ENCODE results near the gene PLEKHA5.
A peak's percentile ranks its signal among the peaks of the same experiment; 100 is the strongest.

Gene PLEKHA5

DNA sequence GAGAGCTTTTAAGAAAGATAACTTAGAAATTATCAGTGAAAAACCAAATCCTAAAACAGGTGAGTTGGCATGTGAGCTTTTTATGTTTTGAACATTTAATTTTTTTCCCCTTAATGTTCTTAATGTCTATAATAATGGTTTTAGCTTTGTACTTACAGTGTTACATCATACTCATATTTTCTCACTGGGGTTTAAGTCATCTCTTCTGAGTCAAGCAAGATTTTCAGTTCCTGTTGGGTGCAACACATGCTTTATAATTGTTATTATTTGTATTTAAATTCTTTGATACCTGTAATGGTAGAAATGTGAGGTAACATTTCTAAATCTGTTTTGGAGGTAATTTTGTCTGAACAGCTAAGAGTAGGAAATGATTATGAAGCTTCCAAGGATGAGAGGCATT is 113.0 kb downstream of the PLEKHA5 start:
- in situ Hi-C loops (cut with MboI; ENCODE audit: low pct_unique_long_range_greater_than_20kb, low sequenced_read_pairs) = no loop called here

DNA sequence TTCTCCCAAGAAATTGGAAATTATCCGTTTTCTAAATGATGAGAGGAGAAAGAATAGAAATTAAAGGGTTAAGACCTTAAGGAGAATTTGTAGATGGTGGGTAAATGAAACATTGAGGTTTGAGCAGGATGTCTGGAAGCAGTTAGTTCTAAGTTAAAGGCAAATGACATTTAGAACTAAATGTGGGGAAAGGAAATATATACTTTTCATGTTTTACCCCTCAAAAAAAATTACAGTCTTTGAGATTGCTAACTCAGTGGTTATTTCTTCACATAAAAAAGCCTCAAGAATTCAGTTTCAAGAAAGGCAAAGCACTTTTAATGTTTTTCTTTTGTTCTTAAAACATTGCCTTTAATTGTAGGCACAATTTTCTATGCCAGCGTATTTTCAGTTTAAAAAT is 114.0 kb downstream of the PLEKHA5 start:
- in situ Hi-C loops (cut with MboI; ENCODE audit: low pct_unique_long_range_greater_than_20kb, low sequenced_read_pairs) = no loop called here
- DNase-seq = no peak

More for the DNA sequence above, 113.0 kb downstream of the PLEKHA5 start:
- DNase-seq = no peak

GRCh38 chr12:19244312-19244711 is 114.8 kb downstream of the PLEKHA5 start:
- in situ Hi-C loops (cut with MboI; ENCODE audit: low pct_unique_long_range_greater_than_20kb, low sequenced_read_pairs) = no loop called here
- peak; percentile 25 for DNase-seq

GRCh38 chr12:19245106-19245505 is 115.6 kb downstream of the PLEKHA5 start:
- in situ Hi-C loops (cut with MboI; ENCODE audit: low pct_unique_long_range_greater_than_20kb, low sequenced_read_pairs) = no loop called here

GRCh38 chr12:19245666-19246065 is 116.1 kb downstream of the PLEKHA5 start:
- no peak for DNase-seq
- in situ Hi-C loops (cut with MboI; ENCODE audit: low pct_unique_long_range_greater_than_20kb, low sequenced_read_pairs) = no loop called here

More at GRCh38 chr12:19245106-19245505, 115.6 kb downstream of the PLEKHA5 start:
- DNase-seq = peak; percentile 52

DNA sequence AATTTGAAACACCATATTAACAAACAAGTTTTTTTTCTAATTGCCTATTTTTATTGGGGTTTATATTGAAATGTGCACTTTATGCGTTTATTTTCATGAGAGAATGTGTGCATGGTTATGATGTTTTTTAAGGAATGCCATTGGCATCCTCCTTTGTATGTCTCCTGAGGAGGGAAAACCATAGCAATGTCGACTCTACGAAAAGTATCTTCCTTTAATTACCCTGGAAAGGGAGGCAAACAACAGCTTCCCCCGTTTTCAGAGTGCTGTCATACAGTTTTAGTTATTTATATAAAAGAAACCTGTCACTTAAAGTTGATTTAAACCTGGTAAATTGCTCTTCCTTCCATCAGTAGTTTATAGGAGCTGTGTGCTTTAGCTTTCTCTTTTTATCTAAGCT is 117.4 kb downstream of the PLEKHA5 start:
- no peak for DNase-seq
- in situ Hi-C loops (cut with MboI; ENCODE audit: low pct_unique_long_range_greater_than_20kb, low sequenced_read_pairs) = no loop called here

DNA sequence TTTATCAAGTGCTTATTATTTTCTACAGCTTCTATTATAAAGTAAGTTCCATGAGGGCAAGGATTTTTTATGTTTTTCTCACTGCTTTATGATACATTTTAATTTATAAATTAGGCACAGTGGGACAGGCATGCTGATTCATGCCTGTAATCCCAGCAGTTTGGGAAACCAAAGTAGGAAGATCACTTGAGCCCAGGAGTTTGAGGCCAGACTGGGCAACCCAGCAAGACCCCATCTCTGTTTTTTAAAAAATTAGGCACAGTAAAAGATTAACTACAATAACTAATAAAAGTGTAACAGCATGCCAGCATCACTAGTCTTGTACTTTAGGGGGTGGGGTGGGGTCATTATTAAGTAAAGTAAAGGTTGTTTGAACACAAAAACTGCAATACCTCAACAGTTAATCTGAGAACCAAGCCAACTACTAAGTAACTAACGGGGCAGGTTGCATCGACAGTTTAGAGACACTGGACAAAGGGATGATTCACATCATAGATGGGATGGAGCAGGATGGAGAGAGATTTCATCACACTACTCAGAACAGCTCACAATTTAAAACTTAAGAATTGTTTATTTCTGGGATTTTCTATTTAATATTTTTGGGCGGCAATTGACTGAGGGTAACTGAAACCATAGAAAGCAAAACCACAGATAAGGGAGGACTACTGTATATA is 119.5 kb downstream of the PLEKHA5 start:
- no peak for DNase-seq
- in situ Hi-C loops (cut with MboI; ENCODE audit: low pct_unique_long_range_greater_than_20kb, low sequenced_read_pairs) = no loop called here

DNA sequence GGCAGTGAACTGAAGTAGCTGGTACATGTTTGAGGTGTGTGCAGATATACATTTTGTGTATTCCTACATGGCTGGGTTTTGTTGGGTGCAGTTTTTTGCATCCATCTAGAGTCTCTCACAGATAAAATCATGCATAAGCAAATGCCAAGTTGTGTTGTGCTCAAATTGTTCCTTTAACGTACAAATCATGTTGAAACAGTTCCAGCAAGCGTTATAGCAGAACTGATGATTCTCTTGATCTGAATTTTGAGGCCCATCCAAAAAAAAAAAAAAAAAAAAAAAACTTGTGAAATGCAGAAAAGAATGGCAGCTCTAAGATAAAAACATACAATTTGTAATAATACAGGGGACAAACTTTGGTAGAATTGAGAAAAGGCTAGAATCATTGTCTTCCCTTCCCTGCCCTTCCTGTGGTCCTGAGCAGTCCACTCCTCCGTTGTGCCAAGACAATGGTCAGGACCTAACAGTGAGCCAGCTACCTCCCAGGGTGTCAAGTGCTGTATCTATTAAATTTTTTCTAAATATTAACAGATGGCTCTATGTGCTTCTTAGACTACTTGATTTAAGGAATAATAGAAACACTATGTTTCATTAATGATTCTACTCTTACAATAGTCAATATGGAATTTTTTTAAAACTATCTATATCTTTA is 122.1 kb downstream of the PLEKHA5 start:
- DNase-seq = no peak
- in situ Hi-C loops (cut with MboI; ENCODE audit: low pct_unique_long_range_greater_than_20kb, low sequenced_read_pairs) = no loop called here

DNA sequence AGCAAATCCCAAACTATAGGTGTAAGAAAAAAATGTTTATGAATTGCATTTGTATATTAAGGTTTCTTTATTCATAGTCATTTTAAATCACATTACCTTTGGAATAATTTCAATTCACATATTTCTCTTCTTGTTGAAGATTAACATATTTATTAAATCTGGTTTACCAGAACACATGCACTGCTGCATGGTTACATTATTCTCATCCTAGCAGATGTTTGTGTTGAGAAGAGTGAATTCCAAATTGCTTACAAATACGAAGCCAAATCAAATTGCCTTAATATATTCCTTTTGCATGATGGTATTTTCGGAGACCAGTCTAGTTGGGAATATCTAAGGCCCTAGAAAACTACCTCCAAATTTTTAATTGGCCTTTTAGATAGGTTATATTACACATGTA is 130.6 kb downstream of the PLEKHA5 start:
- no peak for DNase-seq

DNA sequence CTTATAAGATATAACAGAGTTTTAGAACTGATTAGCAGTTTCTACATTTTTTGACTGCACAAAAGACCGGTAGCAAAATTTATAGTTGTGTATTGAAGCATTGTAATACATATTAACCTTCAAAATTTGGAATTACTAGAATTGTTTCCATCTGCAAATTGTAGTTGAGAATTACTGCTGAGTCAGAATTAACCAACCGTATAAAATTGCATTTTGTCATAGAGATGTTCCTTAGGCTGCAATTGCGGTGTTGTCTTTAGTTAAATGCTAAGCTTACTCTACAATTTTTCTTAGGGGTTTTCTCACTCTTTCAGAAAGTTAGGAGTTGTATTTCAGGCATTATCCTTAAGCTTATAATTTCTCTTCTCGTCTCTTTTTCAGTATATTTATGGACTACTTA is 132.2 kb downstream of the PLEKHA5 start:
- no peak for DNase-seq

More for the DNA sequence above, 130.6 kb downstream of the PLEKHA5 start:
- in situ Hi-C loops (cut with MboI; ENCODE audit: low pct_unique_long_range_greater_than_20kb, low sequenced_read_pairs) = no loop called here

DNA sequence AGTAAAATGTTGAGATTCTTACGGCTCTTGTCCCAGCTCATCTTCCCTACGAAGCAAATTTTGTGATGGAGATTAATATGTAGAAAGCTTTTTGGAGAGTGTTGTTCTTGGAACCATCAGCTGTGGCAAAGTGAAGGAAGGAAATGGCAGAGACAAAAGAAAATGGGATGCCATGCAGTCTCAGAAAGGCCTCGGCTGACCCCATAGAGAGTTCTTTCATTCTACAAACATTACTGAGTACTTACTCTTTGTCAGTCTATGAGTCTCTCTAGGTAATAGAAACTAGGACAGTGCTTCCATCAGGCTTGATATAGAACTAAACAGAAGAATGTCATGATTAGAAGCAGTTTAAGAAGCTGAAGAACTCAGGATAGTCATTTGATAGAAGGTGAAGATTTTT is 134.1 kb downstream of the PLEKHA5 start:
- no peak for DNase-seq
- in situ Hi-C loops (cut with MboI; ENCODE audit: low pct_unique_long_range_greater_than_20kb, low sequenced_read_pairs) = no loop called here

More for the DNA sequence above, 132.2 kb downstream of the PLEKHA5 start:
- in situ Hi-C loops (cut with MboI; ENCODE audit: low pct_unique_long_range_greater_than_20kb, low sequenced_read_pairs) = no loop called here

DNA sequence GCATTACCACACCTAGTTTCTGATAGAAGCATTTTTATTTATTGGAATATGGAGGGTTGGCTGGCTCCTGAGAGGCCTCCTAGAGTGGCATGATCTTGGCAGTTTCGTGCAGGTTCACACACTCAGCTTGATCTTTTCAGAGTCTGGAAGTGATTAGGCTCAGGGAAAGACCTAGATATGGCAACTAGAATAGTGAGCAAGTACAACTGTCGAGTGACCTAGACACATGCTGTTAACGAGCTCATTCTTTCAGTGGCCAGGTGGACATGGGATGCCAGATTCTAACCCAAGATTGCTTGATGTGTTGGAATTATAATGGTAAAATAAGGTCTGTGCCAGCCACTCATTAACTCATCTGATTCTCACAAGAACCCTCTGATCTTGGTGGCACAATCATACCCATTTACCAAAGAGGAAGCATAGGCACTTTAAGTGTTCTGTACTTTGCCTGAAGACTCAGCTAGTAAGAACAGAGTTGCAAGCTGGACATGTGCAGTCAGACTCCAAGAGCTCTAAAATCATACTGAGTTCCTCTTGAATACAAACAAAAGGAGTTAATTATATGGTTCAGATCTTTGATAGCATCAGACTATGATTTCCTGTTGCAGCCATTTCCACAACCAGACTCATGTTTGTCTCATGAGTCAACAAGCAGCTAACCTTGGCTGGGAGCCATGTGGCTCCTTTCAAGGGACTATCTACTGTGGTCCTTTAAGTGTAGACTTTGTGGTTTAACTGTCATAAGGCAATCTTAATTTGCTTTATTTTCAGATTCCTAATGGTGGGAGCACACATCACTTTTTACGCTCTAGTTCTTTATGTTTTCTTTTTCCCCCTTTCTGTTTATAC is 144.2 kb downstream of the PLEKHA5 start:
- DNase-seq = peak; percentile 90
- in situ Hi-C loops (cut with MboI; ENCODE audit: low pct_unique_long_range_greater_than_20kb, low sequenced_read_pairs) = no loop called here

GRCh38 chr12:19276767-19277166 is 147.2 kb downstream of the PLEKHA5 start:
- in situ Hi-C loops (cut with MboI; ENCODE audit: low pct_unique_long_range_greater_than_20kb, low sequenced_read_pairs) = no loop called here
- DNase-seq = no peak

DNA sequence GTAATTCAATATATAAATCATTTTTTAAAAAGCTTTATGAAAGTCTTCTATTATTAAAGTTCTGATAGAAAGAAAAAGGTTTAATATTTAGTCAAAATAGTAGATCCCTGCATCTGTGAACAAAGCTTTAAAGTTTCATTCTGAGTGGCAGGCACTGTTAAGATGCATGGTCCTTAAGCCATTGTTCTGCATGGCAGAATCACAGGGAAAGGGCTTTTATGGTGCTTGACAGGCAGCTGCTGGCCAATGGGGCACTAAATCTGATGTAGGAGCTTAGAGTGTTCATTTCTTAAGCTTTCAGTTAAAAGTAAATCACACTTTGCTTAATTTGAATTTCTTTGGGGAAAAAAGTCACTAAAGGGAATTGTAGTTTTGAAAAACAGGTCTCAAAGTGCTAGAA is 148.2 kb downstream of the PLEKHA5 start:
- no peak for DNase-seq
- in situ Hi-C loops (cut with MboI; ENCODE audit: low pct_unique_long_range_greater_than_20kb, low sequenced_read_pairs) = no loop called here

GRCh38 chr12:19278407-19278806 is 148.9 kb downstream of the PLEKHA5 start:
- no peak for DNase-seq
- in situ Hi-C loops (cut with MboI; ENCODE audit: low pct_unique_long_range_greater_than_20kb, low sequenced_read_pairs) = no loop called here

- in situ Hi-C loops (cut with MboI; ENCODE audit: low pct_unique_long_range_greater_than_20kb, low sequenced_read_pairs) = no loop called here
Measured at GRCh38 chr12:19282133-19282699, 152.7 kb downstream of the PLEKHA5 start.

DNA sequence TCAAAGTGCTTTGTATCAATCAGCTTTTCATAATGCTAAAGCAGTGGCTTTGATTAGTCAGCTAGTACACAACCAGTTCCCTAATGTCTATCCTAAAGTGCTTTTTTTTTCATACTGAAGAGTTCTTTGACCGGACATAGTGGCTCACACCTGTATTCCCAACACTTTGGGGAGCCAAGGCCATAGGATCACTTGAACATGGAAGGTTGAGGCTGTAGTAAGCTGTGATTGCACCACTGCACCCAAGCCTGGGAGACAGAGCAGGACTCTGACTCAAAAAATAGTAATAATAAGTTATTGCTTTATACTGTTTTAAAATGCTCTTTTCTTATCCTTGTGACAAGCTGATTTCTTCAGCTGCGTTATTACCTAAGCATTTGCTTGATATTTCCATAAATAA is 155.1 kb downstream of the PLEKHA5 start:
- DNase-seq = no peak
- in situ Hi-C loops (cut with MboI; ENCODE audit: low pct_unique_long_range_greater_than_20kb, low sequenced_read_pairs) = no loop called here

More at GRCh38 chr12:19282133-19282699, 152.7 kb downstream of the PLEKHA5 start:
- DNase-seq = no peak

DNA sequence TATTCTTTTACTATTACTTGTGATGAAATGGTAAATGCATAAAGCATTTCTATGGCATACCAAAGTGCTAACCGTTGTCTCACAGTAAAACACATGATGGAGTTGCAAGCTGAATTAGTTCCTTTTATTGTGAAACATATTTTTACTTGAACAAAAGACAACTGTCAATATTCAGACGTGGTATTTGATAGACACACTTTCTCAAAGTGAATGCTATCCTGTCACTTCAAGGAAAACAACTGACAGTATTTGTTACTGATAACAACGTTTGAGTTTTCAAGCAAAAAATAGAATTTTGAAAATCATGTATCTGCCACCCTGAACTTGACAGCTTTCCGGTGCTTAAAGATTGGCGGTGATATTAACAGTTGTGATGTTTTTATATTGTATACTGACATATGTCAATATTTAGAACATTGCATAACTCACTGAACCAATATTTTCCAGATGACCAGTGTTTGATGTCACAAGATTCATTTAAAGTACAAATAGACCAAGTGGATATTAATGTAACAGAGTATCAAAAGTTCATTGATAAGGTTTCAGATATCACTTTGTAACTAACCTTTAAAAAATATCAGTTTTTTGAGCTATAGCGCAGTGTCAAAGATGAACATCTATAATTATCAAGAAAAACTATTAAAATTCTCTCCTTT is 156.4 kb downstream of the PLEKHA5 start:
- no peak for DNase-seq
- in situ Hi-C loops (cut with MboI; ENCODE audit: low pct_unique_long_range_greater_than_20kb, low sequenced_read_pairs) = no loop called here

GRCh38 chr12:19287302-19287701 is 157.8 kb downstream of the PLEKHA5 start:
- in situ Hi-C loops (cut with MboI; ENCODE audit: low pct_unique_long_range_greater_than_20kb, low sequenced_read_pairs) = no loop called here
- no peak for DNase-seq
